ENCODE measurements around the gene ADCK2.
A peak's percentile ranks its signal among the peaks of the same experiment; 100 is the strongest.
"Not testable (repeated sequence)": the region's sequence is repeated elsewhere in the genome, so short reads cannot be mapped to it uniquely, and the experiment has no call there.

Gene ADCK2

DNA sequence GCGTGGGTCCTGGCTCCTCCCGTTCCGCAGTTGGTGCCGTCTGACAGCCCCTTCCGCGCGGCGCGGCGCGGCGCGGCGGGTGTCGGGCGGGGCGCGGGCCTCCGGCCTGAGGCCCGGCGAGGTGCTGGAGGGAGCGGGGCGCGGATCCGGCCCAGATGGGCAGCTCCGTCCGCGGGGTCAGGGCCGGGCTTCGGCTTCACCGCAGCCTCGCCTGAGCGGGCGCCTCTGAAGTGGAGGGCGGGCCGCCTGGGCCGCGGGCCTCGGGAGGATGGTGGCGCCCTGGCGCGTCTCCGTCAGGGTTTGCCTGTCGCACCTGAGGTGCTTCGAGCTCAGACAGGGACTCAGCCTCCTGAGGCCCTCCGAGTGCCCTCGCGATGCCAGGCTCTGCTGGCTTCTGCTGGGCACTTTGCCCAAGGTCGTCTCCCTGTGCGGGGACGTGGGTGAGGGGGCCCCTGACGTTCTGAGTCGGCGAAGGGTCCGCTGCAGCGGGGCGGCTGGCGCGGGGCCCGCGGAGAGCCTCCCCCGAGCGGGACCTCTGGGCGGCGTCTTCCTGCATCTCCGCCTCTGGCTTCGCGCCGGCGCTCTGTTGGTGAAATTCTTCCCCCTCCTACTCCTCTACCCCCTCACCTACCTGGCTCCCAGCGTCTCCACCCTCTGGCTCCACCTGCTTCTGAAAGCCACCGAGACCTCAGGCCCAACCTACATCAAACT, 473 bp downstream of the ADCK2 start:
- no peak for DNase-seq (ENCODE audit: low read depth)

DNA sequence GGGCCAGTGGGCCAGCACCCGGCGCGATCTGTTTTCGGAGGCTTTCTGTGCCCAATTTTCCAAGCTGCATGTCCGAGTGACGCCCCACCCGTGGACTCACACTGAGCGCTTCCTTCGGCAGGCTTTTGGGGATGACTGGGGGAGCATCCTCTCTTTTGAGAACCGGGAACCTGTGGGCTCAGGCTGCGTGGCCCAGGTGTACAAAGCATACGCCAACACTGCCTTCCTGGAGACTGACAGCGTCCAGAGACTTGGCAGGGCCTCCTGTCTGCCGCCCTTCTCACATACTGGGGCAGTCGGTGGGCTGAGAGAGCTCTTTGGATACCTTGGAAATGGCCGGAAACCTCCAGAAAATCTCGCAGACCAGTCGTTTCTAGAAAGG, 1.0 kb downstream of the ADCK2 start:
- DNase-seq (ENCODE audit: low read depth) = no peak

DNA sequence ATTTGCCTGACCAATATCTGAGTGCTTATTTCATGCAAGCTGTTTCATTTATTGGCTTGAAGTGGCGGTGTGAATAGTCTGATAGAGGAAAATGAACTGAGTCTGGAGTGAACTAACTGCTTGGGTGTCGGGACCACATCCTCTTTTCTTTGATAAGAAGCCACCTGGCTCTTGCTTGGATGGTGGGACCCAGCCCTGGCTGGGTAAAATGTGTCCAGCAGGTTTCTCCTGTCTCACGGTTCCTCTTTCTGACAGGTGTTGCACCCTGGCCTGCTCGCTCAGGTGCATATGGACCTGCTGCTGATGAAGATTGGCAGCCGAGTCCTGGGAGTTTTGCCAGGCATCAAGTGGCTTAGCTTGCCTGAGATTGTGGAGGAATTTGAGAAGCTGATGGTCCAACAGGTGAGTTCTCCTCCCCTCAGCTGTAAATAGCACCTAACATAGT, 1.6 kb downstream of the ADCK2 start:
- no peak for DNase-seq (ENCODE audit: low read depth)

DNA sequence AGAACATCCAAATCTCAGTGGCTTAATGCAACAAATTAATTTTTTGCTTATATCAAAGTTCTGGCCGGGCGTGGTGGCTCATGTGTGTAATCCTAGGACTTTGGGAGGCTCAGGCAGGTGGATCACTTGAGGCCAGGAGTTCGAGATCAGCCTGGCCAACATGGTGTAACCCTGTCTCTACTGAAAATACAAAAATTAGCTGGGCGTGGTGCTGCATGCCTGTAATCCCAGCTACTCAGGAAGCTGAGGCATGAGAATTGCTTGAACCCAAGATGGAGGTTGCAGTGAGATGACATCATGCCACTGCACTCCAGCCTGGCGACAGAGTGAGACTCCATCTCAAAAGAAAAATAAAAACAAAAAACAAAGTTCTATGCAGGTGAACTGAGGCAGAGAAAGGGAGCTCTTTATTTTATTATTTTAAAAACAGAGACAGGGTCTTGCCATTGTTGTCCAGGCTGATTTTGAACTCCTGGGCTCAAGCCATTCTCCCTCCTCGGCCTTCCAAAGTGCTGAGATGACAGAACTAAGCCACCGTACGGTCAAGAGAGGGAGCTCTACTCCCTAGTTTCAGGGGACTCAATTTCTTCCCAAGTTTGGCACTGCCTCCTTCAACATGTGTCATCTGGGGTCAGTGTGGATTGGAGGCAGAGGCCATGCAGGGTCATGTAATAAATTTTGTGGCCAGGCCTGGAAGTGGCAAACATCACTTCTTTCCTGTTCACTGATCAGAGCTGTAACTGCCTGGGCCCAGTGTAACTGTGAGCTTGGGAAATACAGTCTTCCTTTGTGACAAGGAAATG, 2.4 kb downstream of the ADCK2 start:
- peak; percentile 53 for DNase-seq (ENCODE audit: low read depth)

DNA sequence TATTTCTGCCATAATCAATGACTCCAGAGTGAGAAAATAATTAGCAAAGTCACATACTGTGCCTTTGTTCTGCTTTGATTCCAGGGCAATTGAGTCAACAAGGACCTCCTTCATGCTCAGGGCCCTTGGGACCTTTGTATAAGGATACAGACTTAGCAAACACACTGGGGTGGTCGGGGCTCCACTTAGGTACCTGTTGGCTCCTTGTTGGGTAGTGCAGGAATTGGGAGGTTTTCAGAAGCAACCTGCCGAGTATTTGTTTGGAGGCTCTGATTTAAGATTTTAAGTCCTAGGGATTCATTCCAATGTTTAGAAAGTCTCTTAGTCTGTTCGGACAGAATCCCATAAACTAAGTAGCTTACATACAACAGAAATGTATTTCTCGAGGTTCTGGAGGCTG, 3.0 kb downstream of the ADCK2 start:
- DNase-seq (ENCODE audit: low read depth) = no peak

DNA sequence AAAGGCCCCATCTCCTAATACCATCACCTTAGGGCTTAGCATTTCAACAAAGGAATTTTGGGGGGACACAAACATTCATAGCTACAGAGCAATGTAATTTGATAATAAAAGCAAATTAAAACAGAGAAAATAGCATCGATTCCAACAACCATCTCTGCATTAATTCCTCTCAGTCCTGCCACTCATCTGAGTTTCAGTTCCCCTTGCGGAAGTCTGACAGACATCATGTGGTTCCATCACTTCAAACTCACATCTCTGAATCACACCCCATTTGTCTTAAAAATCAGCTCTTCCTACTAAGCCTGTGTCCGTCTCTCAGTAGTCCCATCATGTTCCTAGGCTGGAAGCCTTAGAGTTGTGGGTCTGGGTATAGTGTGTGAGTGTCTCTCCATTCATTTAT, 3.6 kb downstream of the ADCK2 start:
- no peak for DNase-seq (ENCODE audit: low read depth)

DNA sequence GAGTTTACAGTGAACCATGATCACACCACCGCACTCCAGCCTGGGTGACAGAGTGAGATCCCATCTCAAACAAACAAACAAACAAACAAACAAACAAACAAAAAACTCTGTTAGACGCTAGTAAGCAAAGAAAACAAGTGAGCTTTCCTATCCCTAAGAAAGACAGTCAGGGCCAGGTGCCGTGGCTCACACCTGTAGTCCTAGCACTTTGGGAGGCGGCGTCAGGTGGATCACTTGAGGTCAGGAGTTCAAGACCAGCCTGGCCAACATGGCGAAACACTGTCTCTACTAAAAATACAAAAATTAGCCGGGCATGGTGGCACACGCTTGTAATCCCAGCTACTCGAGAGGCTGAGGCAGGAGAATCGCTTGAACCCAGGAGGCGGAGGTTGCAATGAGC, 4.2 kb downstream of the ADCK2 start:
- not testable (repeated sequence) for DNase-seq (ENCODE audit: low read depth)

DNA sequence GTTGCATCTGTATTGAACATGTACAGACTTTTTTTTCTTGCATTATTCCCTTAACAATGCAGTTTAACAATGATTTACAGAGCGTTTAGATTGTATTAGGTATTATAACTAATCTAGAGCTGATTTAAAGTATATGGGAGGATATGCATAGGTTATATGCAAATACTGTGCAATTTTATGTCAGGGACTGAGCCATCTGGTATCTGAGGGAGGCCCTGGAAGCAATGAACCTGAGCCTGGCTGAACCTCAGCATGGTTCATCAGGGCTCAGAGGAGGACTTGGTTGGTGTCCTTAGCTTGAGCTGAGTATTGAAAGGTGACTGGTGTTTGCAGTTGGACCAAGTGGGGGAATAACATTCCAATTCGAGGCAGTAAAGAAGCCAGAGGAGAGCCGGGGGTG, 4.8 kb downstream of the ADCK2 start:
- no peak for DNase-seq (ENCODE audit: low read depth)

DNA sequence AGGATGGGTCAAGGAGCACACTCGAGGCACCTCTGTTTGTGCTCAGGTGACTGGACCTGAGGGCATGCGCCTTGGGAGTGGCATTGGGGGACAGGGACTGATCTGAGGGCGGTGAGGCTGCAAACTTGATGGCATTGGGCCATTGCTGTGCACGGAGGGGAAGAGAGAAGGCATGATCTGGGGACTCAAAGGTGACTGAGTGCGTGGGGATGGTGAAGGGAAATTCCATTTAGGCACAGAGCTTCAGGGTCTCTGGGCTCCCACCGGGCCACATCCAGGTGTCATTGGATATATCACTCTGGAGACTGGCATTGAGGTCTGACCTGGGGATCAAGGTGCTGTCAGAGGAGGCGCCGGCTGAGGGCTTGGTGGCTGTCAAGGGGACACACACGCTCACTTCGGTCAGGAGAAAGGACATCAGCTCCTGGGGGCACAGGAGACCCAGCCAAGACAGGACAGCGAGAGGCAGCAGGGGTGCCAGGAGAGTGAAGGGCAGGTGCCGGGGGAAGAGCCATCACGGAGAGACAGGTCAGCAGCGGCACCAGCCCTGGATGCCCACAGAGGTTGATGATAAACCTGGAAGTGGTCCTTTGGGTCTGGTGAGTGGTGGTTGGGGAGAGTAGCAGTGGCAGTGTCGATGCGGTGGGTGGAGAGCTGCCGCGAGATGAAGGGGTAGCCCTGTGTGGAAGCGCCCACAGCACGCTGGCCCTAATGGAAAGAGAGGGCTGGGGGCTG, 5.5 kb downstream of the ADCK2 start:
- no peak for DNase-seq (ENCODE audit: low read depth)

DNA sequence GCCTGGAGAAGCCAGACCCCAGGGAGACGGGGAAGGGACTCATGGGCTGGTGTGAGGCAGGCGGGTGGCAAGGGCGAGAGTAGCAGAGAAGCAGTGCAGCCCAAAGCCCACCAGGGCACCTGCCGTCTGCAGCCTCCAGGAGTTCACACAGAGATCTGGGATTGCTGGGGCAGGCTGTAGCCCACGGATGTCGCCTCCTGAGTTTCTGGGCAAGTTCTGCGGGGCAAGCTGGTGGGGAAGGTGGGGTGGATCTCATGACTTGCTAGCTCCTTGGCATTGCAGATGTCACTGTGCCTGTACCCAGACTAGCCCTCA, 6.0 kb downstream of the ADCK2 start:
- no peak for DNase-seq (ENCODE audit: low read depth)

DNA sequence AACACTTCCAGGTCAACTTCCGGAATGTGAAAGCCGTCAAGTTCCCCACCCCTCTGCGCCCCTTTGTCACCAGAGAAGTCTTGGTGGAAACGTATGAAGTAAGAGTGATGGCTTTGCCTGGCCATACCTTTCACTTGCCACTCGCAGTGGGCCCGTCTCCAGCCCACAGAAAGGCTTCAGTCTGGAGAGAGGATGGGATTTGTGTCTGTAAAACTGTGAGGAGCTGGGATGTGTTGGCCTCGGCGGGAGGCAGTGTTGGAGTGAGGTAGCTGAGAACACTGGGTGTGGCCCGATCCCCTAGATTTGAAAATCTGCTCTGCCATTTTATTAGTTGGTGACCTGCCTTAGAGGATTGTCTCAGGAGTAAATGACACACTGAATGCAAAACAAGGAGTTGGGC, 6.4 kb downstream of the ADCK2 start:
- no peak for DNase-seq (ENCODE audit: low read depth)

DNA sequence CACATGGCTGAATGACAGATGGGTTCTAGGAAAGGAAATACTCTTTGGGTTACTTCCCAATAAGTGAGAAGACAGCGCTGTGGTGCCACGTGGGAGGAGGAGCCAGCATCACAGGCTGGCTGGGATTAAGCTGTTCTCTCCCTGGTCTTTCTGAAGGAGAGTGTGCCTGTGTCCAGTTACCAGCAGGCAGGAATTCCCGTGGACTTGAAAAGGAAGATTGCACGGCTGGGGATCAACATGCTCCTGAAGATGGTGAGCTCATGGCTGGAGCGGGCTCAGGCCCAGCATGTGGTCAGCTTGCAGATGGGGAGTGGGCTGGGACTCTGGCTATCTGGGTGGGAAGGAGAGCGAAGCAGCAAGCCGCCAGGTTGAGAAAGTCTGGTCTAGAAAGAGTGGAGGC, 8.1 kb downstream of the ADCK2 start:
- no peak for DNase-seq (ENCODE audit: low read depth)

DNA sequence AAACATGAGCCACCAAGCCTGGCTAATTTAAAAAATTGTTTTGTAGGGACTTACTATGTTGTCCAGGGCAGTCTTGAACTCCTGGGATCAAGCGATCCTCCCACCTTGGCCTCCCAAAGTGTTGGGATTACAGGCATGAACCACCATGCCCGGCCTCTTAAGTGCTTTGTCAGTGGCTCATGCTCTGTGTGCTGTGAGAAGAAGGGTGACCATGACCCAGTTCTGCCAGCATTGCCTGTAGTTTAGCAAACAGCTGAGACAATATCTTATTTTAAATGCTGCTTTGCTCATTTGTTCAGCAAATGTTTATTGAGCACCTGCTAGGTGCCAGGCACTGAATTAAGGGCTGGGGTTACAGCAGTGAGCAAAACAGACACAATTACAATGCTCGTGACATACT, 9.0 kb downstream of the ADCK2 start:
- DNase-seq (ENCODE audit: low read depth) = no peak

DNA sequence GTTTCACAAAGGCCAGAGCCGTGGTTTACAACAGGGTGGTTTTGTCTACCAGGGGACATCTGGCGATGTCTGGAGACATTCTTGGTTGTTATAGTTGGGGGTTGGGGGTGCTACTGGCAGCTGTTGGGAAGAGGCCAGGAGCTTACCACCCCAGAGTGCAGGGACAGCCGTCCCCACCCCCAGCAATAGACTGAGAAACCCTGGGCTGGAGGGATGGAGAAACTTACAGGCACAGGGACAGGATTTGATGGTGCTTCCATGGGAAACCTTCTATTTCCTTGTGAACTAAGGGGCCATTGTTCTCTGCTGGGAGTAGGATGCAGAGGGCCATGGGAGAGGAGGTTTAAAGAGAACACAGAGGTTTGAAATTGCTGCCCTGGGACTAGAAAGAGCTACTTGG, 10.9 kb downstream of the ADCK2 start:
- no peak for DNase-seq (ENCODE audit: low read depth)

DNA sequence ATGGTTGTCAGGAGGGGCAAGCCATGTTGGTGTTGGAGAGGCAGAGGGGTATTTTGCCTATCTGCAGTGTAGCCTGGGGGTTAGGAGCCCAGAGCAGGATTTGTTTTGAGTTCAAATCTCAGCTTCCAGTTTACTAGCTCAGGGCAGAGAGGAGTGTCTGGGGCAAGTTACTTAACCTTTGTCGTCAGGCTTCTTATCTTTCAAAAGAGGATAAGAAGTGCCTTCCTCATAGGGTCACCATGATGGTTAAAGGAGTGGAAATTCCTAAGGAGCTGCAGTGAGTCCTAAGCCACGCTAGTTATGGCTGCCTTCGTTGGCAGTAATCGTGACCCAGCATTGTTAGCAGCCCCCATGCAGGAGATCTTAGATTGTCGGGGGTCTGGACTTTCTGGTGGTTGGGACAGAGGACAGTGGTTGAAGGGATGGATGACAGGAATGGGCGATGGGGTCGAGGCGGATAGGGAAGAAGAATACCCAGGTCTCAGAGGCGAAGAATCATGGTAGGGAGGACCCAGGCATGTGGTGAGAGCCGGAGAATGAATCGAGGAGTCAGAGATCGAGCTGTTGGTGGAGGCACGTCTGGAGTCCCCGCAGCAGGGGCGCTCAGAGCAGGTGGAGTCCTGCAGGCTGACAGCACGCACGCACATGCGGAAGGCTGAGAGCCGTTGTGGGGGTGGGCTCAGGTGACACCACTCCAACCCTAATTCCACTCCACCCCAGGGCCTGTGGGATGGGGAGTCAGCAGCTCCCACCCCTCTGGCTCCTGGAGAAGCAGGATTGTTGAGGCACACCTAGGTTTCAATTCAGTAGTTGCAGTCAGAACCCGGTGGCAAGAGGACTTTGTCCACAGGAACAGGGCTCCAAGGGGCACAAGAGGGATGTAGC, 11.6 kb downstream of the ADCK2 start:
- no peak for DNase-seq (ENCODE audit: low read depth)

DNA sequence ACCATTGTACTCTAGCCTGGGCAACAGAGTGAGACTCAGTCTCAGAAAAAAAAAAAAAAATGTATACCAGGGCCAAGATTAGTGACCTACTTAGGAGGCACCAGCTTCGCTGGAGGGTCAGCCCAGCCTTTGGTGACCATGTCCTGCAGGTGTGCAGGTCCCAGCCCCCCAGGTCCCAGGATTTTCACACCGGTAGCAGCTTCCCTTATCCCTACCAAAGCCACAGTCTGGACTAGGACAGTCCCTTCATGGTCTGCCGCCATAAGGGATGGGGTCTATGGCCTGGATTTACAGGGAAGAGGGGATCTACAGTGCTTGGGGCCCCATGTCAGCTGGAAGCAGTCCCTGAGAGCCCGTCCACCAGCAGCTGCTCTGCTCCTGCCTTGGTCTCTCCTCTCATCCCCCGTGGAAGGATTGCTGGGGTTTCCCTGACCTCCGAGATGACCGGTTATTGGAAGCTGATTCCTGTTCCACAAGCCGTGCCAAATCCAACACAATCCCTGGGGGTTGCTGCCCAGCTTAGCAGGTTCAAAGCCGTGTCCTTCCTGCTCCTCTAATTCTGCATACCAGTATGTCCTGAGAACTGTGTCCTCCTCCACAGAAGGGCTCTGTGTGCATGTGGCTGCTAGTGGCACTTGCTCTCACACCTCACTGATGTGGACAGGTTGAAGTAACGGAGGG, 12.8 kb downstream of the ADCK2 start:
- DNase-seq (ENCODE audit: low read depth) = no peak

DNA sequence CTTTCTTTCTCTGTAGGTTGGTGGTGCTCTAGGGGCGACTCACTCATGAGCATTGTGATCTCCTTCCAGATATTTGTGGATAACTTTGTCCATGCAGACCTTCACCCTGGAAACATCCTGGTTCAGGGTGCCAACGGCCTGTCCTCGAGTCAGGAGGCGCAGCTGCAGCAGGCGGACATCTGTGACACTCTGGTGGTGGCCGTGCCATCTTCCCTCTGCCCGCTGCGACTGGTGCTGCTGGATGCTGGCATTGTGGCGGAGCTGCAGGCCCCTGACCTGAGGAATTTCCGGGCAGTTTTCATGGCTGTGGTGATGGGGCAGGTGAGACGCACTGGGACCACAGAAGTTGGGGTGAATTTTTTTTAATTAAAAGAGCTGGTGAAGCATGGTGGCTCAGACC, 14.2 kb downstream of the ADCK2 start:
- no peak for DNase-seq (ENCODE audit: low read depth)

DNA sequence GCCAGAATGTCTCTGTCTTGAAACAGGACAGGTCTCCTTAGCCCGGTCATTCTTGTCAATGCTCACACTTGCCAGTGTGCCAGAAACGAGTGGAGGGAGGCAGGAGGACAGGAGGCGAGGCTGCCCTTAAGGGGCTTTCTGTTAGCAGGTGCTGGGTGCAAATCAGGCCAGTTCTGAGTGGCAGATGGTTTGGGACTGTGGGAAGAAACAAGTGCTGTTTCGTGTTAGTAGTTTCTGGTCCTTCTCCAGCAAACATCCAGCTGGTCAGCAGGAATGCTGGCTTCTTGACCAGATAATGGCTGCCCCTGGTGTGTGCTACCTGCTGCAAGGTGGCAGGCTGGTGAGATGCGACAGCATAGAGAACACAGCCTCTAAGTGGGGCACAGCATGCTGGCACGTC, 15.6 kb downstream of the ADCK2 start:
- DNase-seq (ENCODE audit: low read depth) = no peak

DNA sequence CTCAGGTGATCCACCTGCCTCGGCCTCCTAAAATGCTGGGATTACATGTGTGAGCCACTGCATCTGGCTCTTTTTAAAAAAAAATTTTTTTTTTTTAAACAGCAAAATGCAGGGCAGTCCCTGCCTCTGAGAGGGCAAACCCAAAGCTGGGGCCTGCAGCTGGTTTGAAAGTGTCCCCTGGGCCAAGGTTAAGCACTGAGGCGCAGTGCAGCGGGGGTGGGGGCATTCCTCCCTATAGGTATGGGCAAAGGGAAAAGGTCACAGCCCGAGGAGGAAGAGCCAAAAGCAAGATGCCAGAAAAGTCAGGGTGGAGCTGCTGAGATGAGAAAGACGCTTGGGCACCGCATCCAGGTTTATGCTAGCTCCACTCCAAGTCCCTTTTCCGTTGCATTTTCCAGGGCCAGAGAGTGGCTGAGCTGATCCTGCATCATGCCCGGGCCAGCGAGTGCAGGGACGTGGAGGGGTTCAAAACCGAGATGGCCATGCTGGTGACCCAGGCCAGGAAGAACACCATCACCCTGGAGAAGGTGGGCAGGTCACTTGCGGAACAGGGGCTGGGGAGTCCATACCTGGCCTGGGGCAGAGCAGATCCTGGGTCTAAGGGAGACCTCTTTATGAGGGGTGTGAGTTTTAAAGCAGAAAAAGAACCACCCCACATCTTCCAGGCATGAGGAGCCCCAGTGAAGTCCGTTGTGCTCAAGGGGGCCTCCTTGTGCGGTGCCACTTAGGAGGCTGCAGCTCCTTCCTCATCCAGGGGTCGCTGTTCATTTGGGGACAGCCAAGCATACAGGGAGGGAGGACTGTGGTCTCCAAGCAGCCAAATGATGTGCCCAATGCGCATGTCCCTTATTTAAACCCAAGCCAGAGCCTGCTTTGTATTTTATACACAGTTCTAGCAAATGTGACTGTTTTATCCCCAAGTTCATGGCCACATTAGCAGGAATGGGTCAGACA, 16.7 kb downstream of the ADCK2 start:
- DNase-seq (ENCODE audit: low read depth) = no peak

DNA sequence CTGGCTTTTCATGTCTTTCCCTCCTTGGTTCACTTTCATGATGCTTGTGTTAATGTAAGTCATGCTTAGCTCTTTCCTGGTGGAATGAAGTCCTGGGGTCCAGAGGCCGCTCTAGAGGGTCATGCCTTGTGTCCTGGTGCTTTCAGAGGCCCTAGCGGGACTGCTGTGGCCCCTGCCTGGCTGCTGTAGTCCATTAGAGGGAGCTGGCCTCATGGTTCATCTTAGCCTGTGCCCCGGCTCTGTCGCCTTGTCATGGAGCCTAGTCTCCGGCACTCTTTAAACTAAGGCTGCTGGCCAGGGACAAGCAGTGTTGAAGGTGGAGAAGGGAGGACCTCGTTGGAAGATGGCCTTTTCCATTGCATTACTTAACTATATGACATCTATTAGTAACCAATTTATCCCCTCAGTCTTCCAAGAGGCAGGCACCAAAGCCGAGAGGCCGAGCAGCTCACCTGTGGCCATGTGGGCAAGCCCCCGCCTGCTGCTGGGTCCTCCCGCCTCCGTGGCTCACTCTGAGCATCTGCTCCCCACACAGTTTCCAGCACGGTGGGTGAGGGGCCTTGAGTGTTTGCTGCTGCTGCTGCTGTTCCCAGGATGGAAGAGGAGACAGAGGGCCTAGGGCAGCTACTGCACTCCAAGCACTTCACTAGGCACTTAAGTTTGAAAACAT, 18.8 kb downstream of the ADCK2 start:
- DNase-seq (ENCODE audit: low read depth) = no peak
